Lung microvascular endothelial cell (primary cell): ENCODE data around the gene MESP1. TPM values are rescaled to one million over a fixed set of nuclear protein-coding genes. Genes with fewer than 3 reads are reported as not detected.

Source experiments
- DNase-seq, 2 donors: peaks; one replicate each; pipeline versions ENCODE4 v3.0.0 to v3.0.0-alpha.2; 2010; ENCODE audit warnings: low read depth in 2 of 2
- total RNA-seq: library from RNA; depleted of rRNA; stranded (reverse); fragments of >200 nt; gene quantifications from 2 replicates; pipeline ENCODE4 v1.2.1, GENCODE V29; 2014

MESP1 gene
- total RNA-seq, 1 donor from 2014 or later: under 0.01 TPM

GRCh38 chr15:89781055-89781454 lies 30.0 kb upstream of the MESP1 start:
- no peak for DNase-seq

GRCh38 chr15:89780601-89781000 lies 29.6 kb upstream of the MESP1 start:
- no peak for DNase-seq

GRCh38 chr15:89778861-89779260 lies 27.8 kb upstream of the MESP1 start:
- no peak for DNase-seq

- no peak for DNase-seq
These were observed 26.8 kb upstream of the MESP1 start for GRCh38 chr15:89777782-89778380.

GRCh38 chr15:89777073-89777751 lies 26.2 kb upstream of the MESP1 start:
- DNase-seq: no peak

GRCh38 chr15:89776274-89777072 lies 25.4 kb upstream of the MESP1 start, which contains the start of gene MESP2:
MESP2 (plus strand) TSS chr15:89776332; CDS start chr15:89776358, 26 bp downstream.
- DNase-seq: peak; percentile 81 to 90

- DNase-seq: no peak
These were observed 24.8 kb upstream of the MESP1 start for GRCh38 chr15:89775815-89776214.

GRCh38 chr15:89774492-89774891 lies 23.4 kb upstream of the MESP1 start:
- no peak for DNase-seq

GRCh38 chr15:89772932-89773583 lies 22.0 kb upstream of the MESP1 start:
- DNase-seq: peak in 1 of 2 donors; percentile 35

GRCh38 chr15:89770041-89770440 lies 19.0 kb upstream of the MESP1 start:
- DNase-seq: peak in 1 of 2 donors; percentile 40

- no peak for DNase-seq
These were observed 18.3 kb upstream of the MESP1 start for GRCh38 chr15:89769366-89769765.

- DNase-seq: peak; percentile 31 to 34
These were observed 17.0 kb upstream of the MESP1 start for GRCh38 chr15:89768071-89768500.

GRCh38 chr15:89767411-89767915 lies 16.4 kb upstream of the MESP1 start:
- DNase-seq: no peak

- DNase-seq: peak in 1 of 2 donors; percentile 45
These were observed 15.6 kb upstream of the MESP1 start for GRCh38 chr15:89766357-89767311.

- no peak for DNase-seq
These were observed 14.6 kb upstream of the MESP1 start for GRCh38 chr15:89765694-89766093.

GRCh38 chr15:89761929-89762328 lies 10.9 kb upstream of the MESP1 start:
- DNase-seq: no peak

GRCh38 chr15:89761009-89761831 lies 10.2 kb upstream of the MESP1 start:
- no peak for DNase-seq

- peak; percentile 70 to 77 for DNase-seq
These were observed 9.4 kb upstream of the MESP1 start for GRCh38 chr15:89760303-89761008.

GRCh38 chr15:89759835-89760234 lies 8.8 kb upstream of the MESP1 start:
- DNase-seq: no peak
